A549 (cell line): ENCODE measurements around the gene KANSL3. TPM values are rescaled to one million over a fixed set of nuclear protein-coding genes. Genes with fewer than 3 reads are reported as not detected.

Source experiments
- ATAC-seq, 2 experiments: fragments of 200-7000 bp in 1 of 2; fragments of >200 bp in 1 of 2; cut with Nextera tagmentation in 1 of 2; cut with Tn5 transposase in 1 of 2; 3 replicates each; pipeline versions ENCODE4 v1.8.0 to v1.9.1; 2018 to 2020; ENCODE audit warnings: mild to moderate bottlenecking in 1 of 2, moderate library complexity in 1 of 2
- CTCF ChIA-PET: fragments of 300-600 bp; sonication (Branson Sonifier 250); formaldehyde crosslinking; extraction: SDS; loops from one replicate; lab custom pipeline; 2021; ENCODE audit warnings: antibody characterized with exemption, inconsistent platforms; lab: Yijun Ruan, JAX
- POLR2A ChIA-PET: fragments of 350-600 bp; formaldehyde crosslinking; extraction: SDS; loops from one replicate; lab custom pipeline; 2021; ENCODE audit warnings: antibody characterized with exemption, inconsistent platforms; lab: Yijun Ruan, JAX
- DNase-seq, 2 experiments: peaks; one replicate each; pipeline versions ENCODE4 v3.0.0 to v3.0.0-alpha.2; 2011 to 2016; ENCODE audit warnings: low read depth in 1 of 2, low spot score in 1 of 2
- FAIRE-seq: peaks from 2 replicates; lab custom pipeline; 2011; peaks lifted over from hg19 to GRCh38; lab: Jason Lieb, UNC
- H3K27ac ChIP-seq, 2 experiments: fragments of >200 bp; sonication (Bioruptor Twin); formaldehyde crosslinking; 3 replicates each; pipeline ENCODE4 v1.5.1; 2016 to 2017
- H3K4me1 ChIP-seq: fragments of >200 bp; sonication (Bioruptor Twin); formaldehyde crosslinking; 3 replicates; pipeline ENCODE4 v1.6.1; 2016
- H3K4me2 ChIP-seq: fragments of >200 bp; sonication (Bioruptor Twin); formaldehyde crosslinking; 3 replicates; pipeline ENCODE4 v1.6.1; 2016
- H3K4me3 ChIP-seq: fragments of >200 bp; sonication (Bioruptor Twin); formaldehyde crosslinking; 3 replicates; pipeline ENCODE4 v1.5.1; 2016
- H3K9me3 ChIP-seq: fragments of >200 bp; sonication (Bioruptor Twin); formaldehyde crosslinking; 3 replicates; pipeline ENCODE4 v1.6.1; 2016
- ATOH8 ChIP-seq: fragments of 250-450 bp; sonication (Bioruptor Pico); IDR thresholded peaks from 2 replicates; pipeline ENCODE4 v1.5.0; 2020; ENCODE audit warnings: low read depth, mild to moderate bottlenecking, moderate library complexity
- CBX8 ChIP-seq: fragments of 200-600 bp; sonication (generic); IDR thresholded peaks from 2 replicates; pipeline ENCODE4 v1.6.1; 2016
- CEBPB ChIP-seq, 2 experiments: fragments of >200 bp in 1 of 2; sonication (Bioruptor Twin) in 1 of 2; formaldehyde crosslinking in 1 of 2; IDR thresholded peaks; 2 replicates each; pipeline ENCODE4 v1.6.1; 2012 to 2016
- CTCF ChIP-seq: fragments of >200 bp; sonication (Bioruptor Twin); formaldehyde crosslinking; IDR thresholded peaks from 3 replicates; pipeline ENCODE4 v1.5.1; 2016
- E2F6 ChIP-seq: IDR thresholded peaks from 2 replicates; pipeline ENCODE4 v1.6.1; 2012; ENCODE audit warnings: low read depth, borderline replicate concordance
- EHMT2 ChIP-seq: fragments of 200-600 bp; sonication (generic); IDR thresholded peaks from 2 replicates; pipeline ENCODE4 v1.6.1; 2016; ENCODE audit warnings: antibody characterized with exemption, low read depth, mild to moderate bottlenecking, moderate library complexity
- EP300 ChIP-seq, 2 experiments: fragments of >200 bp; sonication (Bioruptor Twin); formaldehyde crosslinking; IDR thresholded peaks; 2 replicates in 1 of 2; 3 replicates in 1 of 2; pipeline ENCODE4 v1.6.1; 2016 to 2017
- FOXS1 ChIP-seq: fragments of 250-450 bp; sonication (Bioruptor Pico); IDR thresholded peaks from 2 replicates; pipeline ENCODE4 v1.5.0; 2020; ENCODE audit warnings: mild to moderate bottlenecking, moderate library complexity
- GATA3 ChIP-seq: IDR thresholded peaks from 2 replicates; pipeline ENCODE4 v1.6.1; 2012; ENCODE audit warnings: borderline replicate concordance
- HES2 ChIP-seq: fragments of >200 bp; sonication (Bioruptor Twin); formaldehyde crosslinking; IDR thresholded peaks from 2 replicates; pipeline ENCODE4 v1.6.1; 2016
- HEYL ChIP-seq: fragments of 250-450 bp; sonication (Bioruptor Pico); IDR thresholded peaks from 2 replicates; pipeline ENCODE4 v1.8.0; 2021; ENCODE audit warnings: mild to moderate bottlenecking, moderate library complexity
- HMGXB4 ChIP-seq: fragments of 250-450 bp; sonication (Bioruptor Pico); IDR thresholded peaks from 2 replicates; pipeline ENCODE4 v1.5.0; 2021; ENCODE audit warnings: mild to moderate bottlenecking, moderate library complexity, borderline replicate concordance
- HOXB5 ChIP-seq: fragments of 250-450 bp; sonication (Bioruptor Pico); IDR thresholded peaks from 2 replicates; pipeline ENCODE4 v1.5.0; 2020; ENCODE audit warnings: mild to moderate bottlenecking, moderate library complexity
- JUN ChIP-seq, 2 experiments: fragments of >200 bp; sonication (Bioruptor Twin); formaldehyde crosslinking; IDR thresholded peaks; 2 replicates in 1 of 2; 3 replicates in 1 of 2; pipeline ENCODE4 v1.6.1; 2016 to 2017
- NPAS2 ChIP-seq: fragments of 250-450 bp; sonication (Bioruptor Pico); IDR thresholded peaks from 2 replicates; pipeline ENCODE4 v1.8.0; 2022; ENCODE audit warnings: mild to moderate bottlenecking, moderate library complexity, borderline replicate concordance
- PHF8 ChIP-seq: fragments of 200-600 bp; sonication (generic); IDR thresholded peaks from 2 replicates; pipeline ENCODE4 v1.6.1; 2016; ENCODE audit warnings: low read depth, mild to moderate bottlenecking, antibody characterized with exemption, moderate library complexity, borderline replicate concordance
- RFX5 ChIP-seq: fragments of 450-650 bp; IDR thresholded peaks from 2 replicates; pipeline ENCODE4 v1.7.1; 2014; ENCODE audit warnings: antibody characterized with exemption, mild to moderate bottlenecking, moderate library complexity
- TFCP2L1 ChIP-seq: fragments of 250-450 bp; sonication (Bioruptor Pico); IDR thresholded peaks from 2 replicates; pipeline ENCODE4 v1.5.0; 2021; ENCODE audit warnings: mild to moderate bottlenecking
- TP53 ChIP-seq: fragments of 250-450 bp; sonication (Bioruptor Pico); IDR thresholded peaks from 2 replicates; pipeline ENCODE4 v1.5.0; 2021; ENCODE audit warnings: mild to moderate bottlenecking, moderate library complexity
- WGBS: methylation state at CpG from one replicate; pipeline ENCODE4 v1.1.6; 2017; ENCODE audit errors: missing lambda C conversion rate; 5-methylcytosine and 5-hydroxymethylcytosine counted together
- polyA plus RNA-seq, 4 experiments: library from polyadenylated mRNA; depleted of rRNA in 3 of 4; stranded (reverse); fragments of >200 nt; fragmentation: RNase III in 1 of 4; extraction: RNeasy Plus Mini Kit Qiagen cat#74134 plus additional on column Dnase treatment in 1 of 4; gene quantifications; 2 replicates in 3 of 4; 3 replicates in 1 of 4; pipeline ENCODE4 v1.2.3, GENCODE V29; 2011 to 2017

Gene KANSL3
- polyA plus RNA-seq, 2 of the 4 experiments (the other 2 are of a cell fraction) = 23.0 to 25.2 TPM

GRCh38 chr2:96647681-96648080, 9.6 kb upstream of the KANSL3 start:
- TF ChIP-seq EHMT2 (no peak), TP53 (no peak), GATA3 (no peak), ATOH8 (no peak), HES2 (no peak), EP300 (IDR thresholded peaks at IDR 0.05) (no peak), NPAS2 (CRISPR knock-in tag) (no peak), RFX5 (no peak), JUN (IDR thresholded peaks at IDR 0.05) (no peak), HEYL (no peak), CEBPB (IDR thresholded peaks at IDR 0.05) (no peak), HMGXB4 (CRISPR knock-in tag) (no peak), CTCF (no peak), TFCP2L1 (no peak), PHF8 (no peak), FOXS1 (no peak), HOXB5 (no peak)
- TF ChIP-seq, all 56 proteins: peak for 0
- H3K4me2 ChIP-seq = no peak overlapping the region
- FAIRE-seq (no peak), ATAC-seq (no peak), DNase-seq (no peak)
- WGBS = 96% methylated on average over 6 of the region's 6 CpGs
- H3K4me1 ChIP-seq = no peaks in the 10 kb centered on the region
- H3K27ac ChIP-seq = no peak overlapping the region
- ChIA-PET POLR2A (no interaction called here), CTCF (interaction anchor here (1.3 to 1.9 kb wide), 2 partner anchors 98 to 113 kb away, joined by 3 to 6 read pairs; partner anchors contain the start of gene CNNM4)
- H3K4me3 ChIP-seq = no peak overlapping the region
- no peaks in the 10 kb centered on the region for H3K9me3 ChIP-seq

GRCh38 chr2:96642564-96643360, 4.7 kb upstream of the KANSL3 start, which contains the start of gene FER1L5:
FER1L5 (plus strand) TSS chr2:96642764; CDS start chr2:96642837, 73 bp downstream.
- TF ChIP-seq E2F6 (no peak), CBX8 (no peak)
- no peak for DNase-seq
- POLR2A ChIA-PET = no interaction called here
- no peaks in the 10 kb centered on the region for H3K9me3 ChIP-seq
- no peak for ATAC-seq
- CTCF ChIA-PET = interaction anchor here (0.6 to 1.3 kb wide), 5 partner anchors 12 to 318 kb away, joined by 3 to 5 read pairs (median 3); no protein-coding TSS in a partner anchor
- no peak within 1 kb of the TSS for H3K4me2 ChIP-seq
- H3K4me1 ChIP-seq = peaks cover 4% of the 10 kb centered on the region; the same call in 1 of the 3 replicates
- peak within 1 kb of the TSS in 1 of 2 experiments; percentile 34; a peak in 1 of 6 replicates for H3K27ac ChIP-seq
- no peak for FAIRE-seq
- no peak within 1 kb of the TSS for H3K4me3 ChIP-seq
- WGBS = 79% methylated on average over 10 of the region's 10 CpGs
